ENCODE results near the gene GLIPR2.
"Not testable (repeated sequence)": the region's sequence is repeated elsewhere in the genome, so short reads cannot be mapped to it uniquely, and the experiment has no call there.

The GLIPR2 gene

DNA sequence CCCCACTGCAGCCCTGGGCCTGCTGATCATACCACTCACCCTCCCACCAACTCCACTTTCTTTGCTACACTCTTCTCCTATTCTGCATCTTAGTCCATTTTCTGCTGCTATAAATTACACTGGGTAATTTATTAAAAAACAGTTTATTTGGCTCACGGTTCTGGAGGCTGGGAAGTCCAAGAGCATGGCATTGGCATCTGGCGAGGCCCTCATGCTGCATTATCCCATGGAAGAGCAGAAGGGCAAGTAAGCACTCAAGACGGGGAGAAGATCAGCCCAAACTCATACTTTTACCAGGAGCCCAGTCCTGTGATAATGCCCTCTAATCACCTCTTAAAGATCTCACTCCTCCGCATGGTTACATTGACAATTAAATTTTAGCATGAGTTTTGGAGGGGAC is 9.4 kb downstream of the GLIPR2 start:
- no peak for DNase-seq

DNA sequence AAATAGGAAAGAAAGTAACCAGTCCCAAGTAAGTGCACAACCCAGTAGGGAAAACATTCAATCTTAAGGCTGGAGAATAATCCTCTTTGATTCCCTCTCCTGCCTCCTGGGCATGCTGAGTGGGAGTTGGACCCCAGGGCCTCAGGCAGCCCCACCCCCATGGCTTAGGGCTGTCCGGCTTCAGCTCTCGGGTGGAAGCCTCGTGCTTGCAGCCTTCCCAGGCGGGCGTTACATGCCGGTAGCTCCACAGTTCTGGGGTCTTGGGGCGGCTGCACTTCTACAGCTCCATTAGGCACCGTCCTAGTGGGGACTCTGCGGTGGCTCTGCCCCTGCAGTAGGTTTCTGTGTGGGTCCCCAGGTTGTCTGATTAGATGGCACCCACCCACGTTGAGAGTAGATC is 10.1 kb downstream of the GLIPR2 start:
- DNase-seq = no peak

DNA sequence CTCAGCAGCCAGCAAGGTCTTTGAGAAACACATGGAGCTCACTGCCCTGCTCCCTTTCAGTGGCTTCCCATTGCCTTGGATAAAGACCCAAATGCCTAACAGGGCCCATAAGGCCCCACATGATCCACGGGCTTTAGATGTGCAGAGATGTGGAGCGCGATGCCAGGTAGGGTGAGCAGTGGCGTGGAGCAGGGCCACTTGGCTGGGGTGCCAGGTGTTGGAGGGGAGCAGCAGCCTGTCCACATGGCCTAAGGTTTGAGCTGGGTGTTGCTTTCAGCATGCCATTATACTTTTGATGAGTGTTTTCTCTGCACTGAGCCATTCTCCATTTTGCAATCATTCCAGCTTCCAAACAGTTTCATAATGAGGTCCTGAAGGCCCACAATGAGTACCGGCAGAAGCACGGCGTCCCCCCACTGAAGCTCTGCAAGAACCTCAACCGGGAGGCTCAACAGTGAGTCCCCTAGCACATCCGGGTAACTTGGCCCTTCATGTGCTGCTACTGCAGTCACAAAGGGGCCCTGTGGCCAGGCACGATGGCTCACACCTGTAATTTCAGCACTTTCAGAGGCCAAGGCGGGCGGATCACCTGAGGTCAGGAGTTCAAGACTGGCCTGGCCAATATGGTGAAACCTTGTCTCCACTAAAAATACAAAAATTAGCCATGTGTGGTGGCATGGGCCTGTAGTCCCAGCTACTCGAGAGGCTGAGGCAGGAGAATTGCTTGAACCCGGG is 11.1 kb downstream of the GLIPR2 start:
- no peak for DNase-seq

DNA sequence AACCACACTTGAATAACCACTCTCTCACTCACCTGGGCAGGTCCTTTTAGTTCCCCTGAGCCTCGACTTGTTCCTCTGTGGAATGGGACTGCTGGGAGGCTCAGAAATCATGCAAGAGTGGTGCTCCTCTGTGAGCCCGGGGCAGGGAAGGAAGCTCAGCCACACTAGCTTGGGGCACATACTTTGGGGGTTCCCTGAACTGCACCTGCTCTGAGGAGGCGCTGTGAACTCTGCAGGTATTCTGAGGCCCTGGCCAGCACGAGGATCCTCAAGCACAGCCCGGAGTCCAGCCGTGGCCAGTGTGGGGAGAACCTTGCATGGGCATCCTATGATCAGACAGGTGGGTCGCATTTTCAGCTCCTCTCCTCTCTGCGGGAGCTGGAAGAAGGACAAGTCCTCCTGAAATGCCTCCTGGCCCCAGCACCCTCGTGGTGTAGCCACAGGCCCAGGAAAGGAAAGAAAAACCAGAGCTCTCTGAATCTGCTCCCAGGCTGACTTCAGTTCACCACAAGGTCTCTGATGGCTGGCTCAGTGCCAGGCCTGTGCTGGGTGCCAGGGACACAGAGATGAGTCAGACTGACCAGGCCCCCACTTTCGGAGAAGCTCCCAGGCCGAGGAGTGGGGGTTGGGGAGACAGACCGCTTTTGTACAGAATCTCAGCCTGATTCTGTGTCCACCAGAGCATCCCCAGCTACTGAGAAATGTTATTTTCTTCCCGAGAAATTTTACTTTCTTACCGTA is 11.9 kb downstream of the GLIPR2 start:
- peak; percentile 54 to 60 for DNase-seq

DNA sequence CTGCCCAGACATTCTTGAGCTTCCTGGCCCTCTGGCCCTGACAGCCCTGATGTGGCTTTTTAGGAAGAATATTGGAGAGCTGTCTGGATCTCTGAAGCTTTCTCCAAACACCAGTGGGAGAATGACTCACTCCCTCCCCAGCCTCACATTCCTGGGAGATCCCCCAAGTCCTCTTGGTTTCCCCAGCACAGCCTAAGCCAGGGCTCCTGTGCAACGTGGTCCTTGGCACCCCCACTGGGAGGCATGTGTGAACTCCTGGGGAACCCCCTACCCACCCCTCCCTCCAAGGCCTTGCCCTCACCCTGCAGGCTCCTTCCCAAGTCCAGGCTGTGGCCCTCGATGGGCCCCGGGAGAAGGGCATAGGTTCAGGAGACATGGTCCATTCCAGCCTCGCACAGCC is 12.7 kb downstream of the GLIPR2 start:
- no peak for DNase-seq

DNA sequence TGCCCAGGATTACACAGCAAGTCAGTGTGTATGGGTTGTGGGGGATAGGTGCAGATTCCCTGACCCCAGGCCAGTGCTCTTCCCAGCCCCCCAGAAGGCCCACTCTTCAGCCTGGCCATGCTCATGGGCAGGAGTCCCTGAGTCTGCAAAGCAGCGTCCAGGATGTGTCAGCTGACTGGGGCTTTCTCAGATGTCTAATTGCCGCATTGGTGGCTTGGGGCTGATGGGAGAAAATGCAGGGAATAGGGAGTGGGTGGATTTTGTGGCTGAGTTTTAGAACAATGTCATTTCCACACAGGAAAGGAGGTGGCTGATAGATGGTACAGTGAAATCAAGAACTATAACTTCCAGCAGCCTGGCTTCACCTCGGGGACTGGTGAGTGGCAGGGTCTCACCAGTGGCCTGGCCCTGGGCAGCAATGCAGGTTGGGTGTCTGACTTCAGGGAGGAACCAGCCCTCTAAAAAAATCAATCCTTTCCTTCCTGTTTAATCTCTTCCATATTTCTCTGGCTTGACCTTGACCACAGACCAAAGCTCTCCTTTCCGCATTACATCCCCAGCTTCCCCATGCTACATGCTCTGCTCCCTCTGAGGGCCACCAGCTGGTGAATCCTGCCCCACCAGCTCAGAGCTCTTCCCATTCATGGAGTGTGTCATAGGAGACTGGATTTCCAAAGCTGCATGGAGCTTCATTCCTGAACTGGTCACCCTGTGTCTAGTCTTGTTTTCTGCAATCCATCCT is 14.2 kb downstream of the GLIPR2 start:
- DNase-seq = no peak

DNA sequence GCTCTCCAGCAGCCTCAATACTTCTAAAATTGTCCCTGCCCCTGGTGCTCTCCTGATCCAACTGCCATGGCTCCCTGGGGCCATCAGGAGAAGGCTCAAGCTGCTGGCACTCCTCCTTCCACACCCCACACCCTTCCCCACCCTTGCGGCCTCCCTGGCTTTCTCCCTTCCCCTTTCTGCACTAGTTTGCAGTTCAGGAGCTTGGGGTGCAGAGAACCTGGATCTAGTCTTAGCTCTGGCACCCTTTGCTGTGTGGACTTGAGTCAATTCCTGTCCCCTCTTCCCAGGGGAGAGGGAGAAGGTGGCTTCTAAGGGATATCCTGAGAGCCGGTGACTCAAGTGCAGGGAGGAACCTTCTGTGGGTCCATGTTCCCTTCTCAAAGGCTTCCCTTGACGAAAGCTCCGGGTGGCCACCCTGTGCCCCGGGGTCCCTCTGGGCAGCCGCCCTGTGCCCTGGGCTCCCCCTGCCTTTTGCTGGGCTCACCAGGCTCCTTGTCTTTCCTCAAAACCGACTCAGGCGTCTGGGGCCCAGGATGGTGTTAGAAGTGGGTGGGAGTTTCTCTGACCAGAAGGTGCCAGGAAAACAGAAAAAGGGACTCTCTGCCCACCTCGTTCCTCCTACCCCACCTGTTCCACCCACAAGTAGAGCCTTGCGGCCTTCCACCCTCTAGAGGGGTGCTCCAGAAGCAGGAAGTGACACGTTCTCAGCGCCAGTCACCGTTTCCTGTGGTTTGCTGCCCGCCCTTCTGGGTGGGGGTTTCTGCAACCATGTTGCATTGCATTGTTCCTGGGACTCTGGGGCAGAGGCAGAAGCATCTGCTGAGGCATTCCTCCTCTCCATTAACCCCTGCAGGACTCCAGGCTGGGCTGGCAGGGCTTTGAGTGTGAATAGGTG is 15.0 kb downstream of the GLIPR2 start:
- DNase-seq = no peak

DNA sequence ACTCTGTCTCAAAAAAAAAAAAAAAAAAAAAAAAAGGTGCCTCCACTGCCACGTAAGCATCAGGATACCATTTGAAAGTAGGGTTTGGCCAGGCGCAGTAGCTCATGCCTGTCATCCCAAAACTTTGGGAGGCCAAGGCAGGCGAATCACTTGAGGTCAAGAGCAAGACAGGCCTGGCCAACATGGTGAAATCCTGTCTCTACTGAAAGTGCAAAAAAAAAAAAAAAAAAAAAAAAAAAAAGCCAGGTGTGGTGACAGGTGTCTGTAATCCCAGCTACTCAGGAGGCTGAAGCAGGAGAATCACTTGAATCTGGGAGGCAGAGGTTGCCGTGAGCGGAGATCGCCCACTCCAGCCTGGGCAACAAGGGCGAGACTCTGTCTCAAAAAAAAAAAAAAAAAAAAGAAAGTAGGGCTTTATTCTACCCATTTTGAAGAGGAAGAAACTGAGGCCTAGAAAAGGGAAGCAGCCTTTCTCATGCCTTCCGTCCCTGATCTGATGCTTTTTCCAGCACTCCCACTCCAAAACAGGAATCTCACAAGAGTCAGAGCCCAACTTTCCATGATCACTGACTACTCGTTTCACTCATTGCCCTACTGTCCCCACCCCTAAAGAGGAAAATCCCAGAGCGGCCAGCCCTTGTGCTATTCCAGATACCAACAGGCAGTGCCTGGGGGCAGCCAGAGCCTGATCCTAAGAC is 16.4 kb downstream of the GLIPR2 start:
- DNase-seq = no peak

DNA sequence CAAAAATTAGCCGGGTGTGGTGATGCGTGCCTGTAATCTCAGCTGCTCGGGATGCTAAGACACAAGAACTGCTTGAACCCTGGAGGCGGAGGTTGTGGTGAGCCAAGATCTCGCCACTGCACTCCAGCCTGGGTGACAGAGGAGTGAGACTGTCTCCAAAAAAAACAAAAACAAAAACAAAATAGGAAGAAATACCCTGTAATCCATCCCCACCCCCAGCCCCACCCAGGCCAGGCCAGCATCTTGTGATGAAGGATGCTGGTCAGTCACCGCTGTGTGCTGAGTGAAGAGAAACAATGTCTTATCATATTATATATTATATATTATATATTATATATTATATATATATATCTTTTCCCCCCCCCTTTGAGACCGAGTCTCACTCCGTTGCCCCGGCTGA is 17.2 kb downstream of the GLIPR2 start:
- DNase-seq = no peak

DNA sequence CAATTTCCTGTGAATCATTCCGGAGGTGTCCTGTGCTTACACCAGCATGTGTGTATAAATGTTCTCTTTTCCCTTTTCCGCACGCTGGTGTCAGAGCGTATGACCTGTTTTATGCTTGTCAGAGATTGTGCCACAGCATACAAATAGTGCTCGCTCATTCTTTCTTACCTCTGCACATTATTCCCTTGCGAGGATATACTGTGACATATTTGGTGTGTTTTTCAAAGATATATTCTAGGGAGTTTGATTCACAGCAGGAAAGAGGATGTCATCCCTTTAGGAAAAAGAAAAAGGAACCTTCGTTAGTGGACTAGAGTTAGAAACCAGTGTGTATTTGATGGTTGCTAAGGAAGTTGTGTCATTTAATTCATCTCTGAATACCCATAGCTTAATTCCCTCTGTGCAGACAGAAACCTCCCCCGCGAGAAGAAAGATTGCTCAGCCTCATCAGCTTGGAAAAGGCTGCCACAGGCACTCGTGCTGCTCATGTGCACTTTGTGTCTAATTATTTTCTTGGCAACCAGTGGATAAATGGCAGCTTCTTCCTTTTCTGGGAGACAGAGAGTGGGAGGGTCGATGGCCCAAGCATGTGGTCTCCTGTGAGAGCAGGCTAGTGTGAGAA is 17.9 kb downstream of the GLIPR2 start:
- no peak for DNase-seq

DNA sequence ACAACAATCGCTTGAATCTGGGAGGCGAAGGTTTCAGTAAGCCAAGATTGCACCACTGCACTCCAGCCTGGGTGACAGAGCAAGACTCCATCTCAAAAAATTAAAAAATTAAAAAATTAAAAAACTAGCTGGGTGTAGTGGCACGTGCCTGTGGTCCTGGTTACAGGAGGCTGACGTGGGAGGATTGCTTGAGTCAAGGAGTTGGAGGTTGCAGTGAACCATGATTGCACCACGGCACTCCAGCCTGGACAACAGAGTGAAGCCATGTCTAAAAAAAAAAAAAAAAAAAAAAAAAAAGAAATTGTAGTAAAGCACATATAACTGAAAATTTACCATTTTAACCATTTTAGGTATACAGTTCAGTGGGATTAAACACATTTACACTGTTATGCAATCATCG is 19.6 kb downstream of the GLIPR2 start:
- no peak for DNase-seq

DNA sequence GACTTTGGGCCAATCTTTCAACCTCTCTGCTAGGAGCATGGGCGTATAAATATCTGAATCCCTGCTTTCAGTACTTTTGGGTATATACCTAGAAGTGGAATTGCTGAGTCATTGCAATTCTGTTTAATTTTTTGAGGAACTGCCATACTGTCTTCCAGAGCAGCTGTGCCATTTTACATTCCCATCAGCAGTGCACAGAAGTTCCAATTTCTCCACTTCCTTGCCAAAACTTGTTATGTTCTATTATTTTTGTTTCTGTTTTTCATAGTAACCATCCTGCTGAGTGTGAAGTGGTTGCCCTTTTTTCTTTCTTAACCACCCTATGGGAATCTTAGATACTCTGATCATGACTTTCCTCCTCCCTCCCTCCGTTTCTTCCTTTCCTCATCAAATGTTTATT is 21.6 kb downstream of the GLIPR2 start:
- no peak for DNase-seq

DNA sequence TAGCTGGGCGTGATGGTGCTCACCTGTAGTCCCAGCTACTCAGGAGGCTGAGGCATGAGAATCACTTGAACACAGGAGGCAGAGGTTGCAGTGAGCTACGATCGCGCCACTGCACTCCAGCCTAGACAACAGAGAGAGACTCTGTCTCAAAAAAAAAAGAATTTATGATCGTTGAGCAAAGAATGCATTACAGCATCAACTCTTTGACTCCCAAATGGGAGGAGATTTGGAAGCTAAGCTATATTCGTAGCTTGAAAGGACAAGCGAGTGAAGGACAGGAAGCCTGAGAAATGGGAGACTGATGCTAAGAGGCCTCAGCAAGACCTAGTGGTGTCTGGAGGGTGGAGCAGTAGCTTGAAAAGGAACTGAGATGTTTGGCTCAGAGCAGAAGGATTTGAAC is 22.4 kb downstream of the GLIPR2 start:
- DNase-seq = no peak

DNA sequence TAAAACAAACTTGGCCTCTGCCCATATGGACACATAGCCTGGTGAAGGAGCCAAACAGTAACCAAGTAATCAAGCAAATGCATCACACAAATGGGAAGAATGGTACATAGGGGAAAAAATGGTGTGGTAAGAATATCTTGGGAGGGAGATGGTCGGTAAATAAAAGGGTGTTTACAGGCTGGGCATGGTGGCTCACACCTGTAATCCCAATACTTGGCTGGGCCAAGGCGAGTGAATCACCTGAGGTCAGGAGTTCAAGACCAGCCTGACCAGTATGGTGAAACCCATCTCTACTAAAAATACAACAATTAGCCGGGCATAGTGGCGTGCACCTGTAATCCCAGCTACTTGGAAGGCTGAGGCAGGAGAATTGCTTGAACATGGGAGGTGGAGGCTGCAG is 23.0 kb downstream of the GLIPR2 start:
- DNase-seq = not testable (repeated sequence)

DNA sequence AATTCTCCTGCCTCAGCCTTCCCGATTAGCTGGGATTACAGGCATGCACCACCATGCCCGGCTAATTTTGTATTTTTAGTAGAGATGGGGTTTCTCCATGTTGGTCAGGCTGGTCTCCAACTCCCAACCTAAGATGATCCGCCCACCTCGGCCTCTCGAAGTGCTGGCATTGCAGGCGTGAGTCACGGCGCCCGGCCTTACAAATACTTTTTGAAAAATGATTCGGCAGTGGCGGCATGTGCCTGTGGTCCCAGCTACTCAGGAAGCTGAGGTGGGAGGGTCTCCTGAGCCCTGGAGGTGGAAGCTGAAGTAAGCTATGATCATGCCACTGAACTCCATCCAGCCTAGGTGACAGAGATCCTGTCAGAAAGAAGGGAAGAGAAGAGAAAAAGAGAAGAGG is 23.6 kb downstream of the GLIPR2 start:
- not testable (repeated sequence) for DNase-seq

DNA sequence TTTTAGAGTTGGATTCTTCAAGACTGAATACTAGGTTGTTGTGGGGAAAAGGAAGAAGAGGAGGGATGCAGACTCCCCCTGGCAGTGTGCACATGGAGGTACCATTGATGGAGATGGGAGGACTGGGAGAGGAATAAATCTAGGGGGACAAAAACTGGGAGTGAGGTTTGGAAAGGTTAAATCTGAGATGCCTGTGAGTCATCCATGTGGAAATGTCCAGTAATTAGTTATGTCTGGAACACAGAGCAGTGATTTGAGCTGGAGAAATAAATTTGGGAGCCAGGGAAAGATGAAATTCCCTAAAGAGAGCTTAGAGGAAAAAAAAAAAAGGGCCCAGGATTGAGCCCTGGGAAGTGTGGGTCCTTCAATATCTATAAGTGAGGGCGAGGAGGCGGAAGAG is 24.7 kb downstream of the GLIPR2 start:
- no peak for DNase-seq

DNA sequence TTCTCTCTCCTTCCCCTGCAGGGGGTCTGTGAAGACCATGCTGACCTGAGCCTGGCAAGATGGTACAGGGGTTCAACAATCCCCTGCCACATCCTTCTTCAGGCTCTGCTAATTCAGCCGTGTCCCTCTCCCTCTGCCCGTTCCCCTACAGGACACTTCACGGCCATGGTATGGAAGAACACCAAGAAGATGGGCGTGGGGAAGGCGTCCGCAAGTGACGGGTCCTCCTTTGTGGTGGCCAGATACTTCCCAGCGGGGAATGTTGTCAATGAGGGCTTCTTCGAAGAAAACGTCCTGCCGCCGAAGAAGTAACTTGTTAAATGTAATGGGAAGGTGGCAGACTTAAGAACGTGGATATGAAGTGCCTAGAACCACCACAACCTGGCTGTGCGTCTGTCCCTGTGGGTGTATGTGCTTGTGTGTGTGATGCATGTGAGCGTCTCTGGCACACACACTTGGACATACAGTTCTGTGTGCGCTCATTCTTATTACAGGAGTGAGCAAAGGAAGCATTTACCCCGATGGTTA is 25.7 kb downstream of the GLIPR2 start:
- no peak for DNase-seq

DNA sequence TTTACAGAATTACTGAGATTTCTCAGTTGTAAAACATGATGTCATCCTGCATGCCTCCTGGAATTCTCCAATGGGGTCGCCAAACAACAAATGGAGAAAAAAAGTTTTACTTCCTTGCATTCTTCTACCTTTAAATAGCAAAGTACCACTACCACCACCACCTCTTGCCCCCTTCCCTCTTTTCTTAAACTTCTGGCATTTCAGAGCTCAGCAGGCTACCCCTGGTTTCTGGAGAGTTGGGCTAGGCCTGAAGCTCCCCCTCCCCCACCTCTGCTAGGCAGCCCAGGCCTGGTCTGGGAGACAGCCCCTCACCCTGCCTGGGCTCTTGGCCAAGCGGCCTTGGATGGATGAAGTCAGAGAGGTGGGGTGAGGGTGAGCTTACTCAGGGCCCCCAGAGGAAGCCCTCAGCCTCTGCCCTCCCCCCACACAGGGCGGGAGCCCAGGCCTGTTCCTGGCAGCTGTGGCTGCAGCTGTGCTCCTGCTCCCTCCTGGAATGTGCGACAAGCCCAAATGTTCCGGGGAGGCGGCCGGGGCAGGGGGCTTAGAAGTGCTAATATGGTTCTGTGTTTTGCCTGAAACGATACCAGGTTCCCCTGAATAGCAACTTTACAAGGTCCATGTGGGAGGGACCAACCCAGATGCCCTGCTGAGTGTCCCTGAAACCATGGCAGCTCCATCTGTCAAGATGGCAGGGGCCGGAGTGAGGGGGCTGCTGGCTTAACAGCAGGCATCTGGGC is 26.7 kb downstream of the GLIPR2 start:
- DNase-seq = no peak

DNA sequence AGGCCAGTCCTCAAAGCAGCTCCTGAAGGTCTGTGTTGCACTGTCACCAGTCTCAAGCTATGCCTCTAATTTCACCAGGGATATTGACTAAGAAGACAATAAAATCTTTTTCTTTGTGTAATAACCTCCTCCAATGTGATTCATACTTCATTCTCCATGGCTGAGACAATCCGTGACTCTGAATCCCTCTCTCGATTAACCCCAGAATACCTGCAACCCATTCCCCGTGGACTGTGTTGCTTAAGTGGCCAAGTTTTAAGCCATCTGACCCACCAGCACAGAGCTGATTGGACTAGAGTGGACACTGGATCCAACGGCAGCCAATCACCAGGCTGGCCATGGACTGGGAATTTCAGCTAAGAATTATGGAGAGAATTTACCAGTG is 27.2 kb downstream of the GLIPR2 start:
- no peak for DNase-seq

DNA sequence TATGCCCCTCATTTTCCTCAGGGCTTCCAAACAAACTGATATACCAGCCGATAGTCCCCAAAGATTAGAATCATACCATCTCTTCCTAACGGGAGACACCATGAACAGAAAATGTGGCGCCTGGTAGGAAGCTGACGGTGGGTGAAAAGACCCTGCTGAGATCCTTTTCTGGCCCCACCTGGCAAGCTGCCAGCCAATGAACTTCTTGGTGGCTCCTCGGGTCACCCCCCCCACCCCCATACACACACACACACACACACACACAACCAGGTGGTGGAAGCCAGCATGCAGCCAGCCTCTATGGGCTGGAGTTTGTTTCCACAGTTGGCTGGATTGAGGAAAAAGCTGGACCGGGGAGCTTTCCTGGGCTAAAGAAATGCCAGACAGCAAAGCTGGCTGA is 27.8 kb downstream of the GLIPR2 start:
- DNase-seq = no peak

DNA sequence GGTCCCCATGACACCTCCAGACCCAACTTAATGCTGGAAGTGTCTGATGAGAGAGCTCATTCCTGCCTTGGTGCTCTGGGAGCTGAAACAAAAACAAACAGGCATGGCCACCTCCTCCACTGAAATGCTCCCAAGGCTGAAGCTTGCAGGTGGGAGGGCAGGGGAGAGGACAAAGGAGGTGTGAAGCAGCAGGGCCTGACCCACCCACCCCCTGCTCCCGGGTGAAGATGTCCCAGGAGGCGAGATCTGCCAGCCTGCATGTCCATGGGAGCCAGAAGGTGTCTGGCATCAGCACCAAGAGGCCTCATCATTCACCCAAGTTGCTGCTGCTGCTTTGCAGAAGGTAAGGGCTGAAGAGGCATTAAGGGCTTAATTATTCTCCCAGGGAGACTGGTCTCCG is 28.5 kb downstream of the GLIPR2 start:
- no peak for DNase-seq
